Cardiac ventricle fibroblast (primary cell): ENCODE data around the gene RPLP2. TPM values are rescaled to one million over a fixed set of nuclear protein-coding genes. Genes with fewer than 3 reads are reported as not detected.

ENCODE experiments used
- total RNA-seq: library from RNA; depleted of rRNA; stranded (reverse); fragments of >200 nt; gene quantifications from 2 replicates; pipeline ENCODE4 v1.2.3, GENCODE V29; 2015

The RPLP2 gene
- 563 and 660 TPM in 2 replicates for total RNA-seq

GRCh38 chr11:809287-810039 is at the start of gene RPLP2:
RPLP2 (plus strand) TSS chr11:809967; CDS start chr11:810235, 268 bp downstream.

GRCh38 chr11:777288-778255 is 32.2 kb upstream of the RPLP2 start, which contains the start of gene GATD1:
GATD1 (minus strand) TSS chr11:777487; CDS start chr11:777462, 25 bp downstream.

GRCh38 chr11:789943-790342 is 19.8 kb upstream of the RPLP2 start, which contains the start of gene CEND1:
CEND1 (minus strand) TSS chr11:790090; CDS start chr11:788576, 1,514 bp downstream.

GRCh38 chr11:798093-798713 is 11.6 kb upstream of the RPLP2 start, which contains the start of gene SLC25A22:
SLC25A22 (minus strand) TSS chr11:798281; CDS start chr11:795006, 3,275 bp downstream.

GRCh38 chr11:818396-819128 is 8.8 kb downstream of the RPLP2 start, which contains the start of gene PNPLA2:
PNPLA2 (plus strand) TSS chr11:818914; CDS start chr11:819719, 805 bp downstream.

GRCh38 chr11:827897-828192 is 18.1 kb downstream of the RPLP2 start, which contains the start of gene CRACR2B:
CRACR2B (plus strand) TSS chr11:827919; CDS start chr11:828608, 689 bp downstream.

GRCh38 chr11:832529-833113 is 22.9 kb downstream of the RPLP2 start, which contains the start of gene CD151:
CD151 (plus strand) TSS chr11:832952; CDS start chr11:836070, 3,118 bp downstream.

GRCh38 chr11:842370-843002 is 32.7 kb downstream of the RPLP2 start, which contains the start of the genes POLR2L and TSPAN4:
POLR2L (minus strand) TSS chr11:842529; CDS start chr11:842508, 21 bp downstream.
TSPAN4 (plus strand) TSS chr11:842852; CDS start chr11:850305, 7,453 bp downstream.

Other genes with a start within 250 kb of the RPLP2 start
- 0.44 and 1.7 TPM in 2 replicates for gene LMNTD2, start 249.2 kb upstream of the RPLP2 start, total RNA-seq
- gene RASSF7, start 249.0 kb upstream of the RPLP2 start, total RNA-seq: 1.8 and 5.1 TPM in 2 replicates
- gene PHRF1, start 233.5 kb upstream of the RPLP2 start, total RNA-seq: 18.3 and 22.4 TPM in 2 replicates
- gene IRF7, start 194.0 kb upstream of the RPLP2 start, total RNA-seq: 11.3 and 14.7 TPM in 2 replicates
- not detected in 2 replicates for gene CDHR5, start 185.0 kb upstream of the RPLP2 start, total RNA-seq
- gene SCT, start 182.8 kb upstream of the RPLP2 start, total RNA-seq: not detected in 2 replicates
- not detected in 2 replicates for gene DRD4, start 172.7 kb upstream of the RPLP2 start, total RNA-seq
- gene DEAF1, start 114.7 kb upstream of the RPLP2 start, total RNA-seq: 20.6 and 23.9 TPM in 2 replicates
- 20.3 and 34.6 TPM in 2 replicates for gene TMEM80, start 114.2 kb upstream of the RPLP2 start, total RNA-seq
- gene EPS8L2, start 103.7 kb upstream of the RPLP2 start, total RNA-seq: 11.7 and 15.0 TPM in 2 replicates
- 184 and 216 TPM in 2 replicates for gene TALDO1, start 62.5 kb upstream of the RPLP2 start, total RNA-seq
- gene GATD1, start 32.5 kb upstream of the RPLP2 start, total RNA-seq: 15.9 and 16.6 TPM in 2 replicates
- gene CEND1, start 19.9 kb upstream of the RPLP2 start, total RNA-seq: 0.49 and 0.94 TPM in 2 replicates
- 15.4 and 34.4 TPM in 2 replicates for gene SLC25A22, start 11.7 kb upstream of the RPLP2 start, total RNA-seq
- 6.1 and 9.3 TPM in 2 replicates for gene PIDD1, start 4.7 kb upstream of the RPLP2 start, total RNA-seq
- gene PNPLA2, start 8.9 kb downstream of the RPLP2 start, total RNA-seq: 51.4 and 52.8 TPM in 2 replicates
- gene CRACR2B, start 18.0 kb downstream of the RPLP2 start, total RNA-seq: 1.1 and 1.7 TPM in 2 replicates
- gene CD151, start 23.0 kb downstream of the RPLP2 start, total RNA-seq: 286 and 398 TPM in 2 replicates
- 77.8 and 107 TPM in 2 replicates for gene POLR2L, start 32.6 kb downstream of the RPLP2 start, total RNA-seq
- 207 and 222 TPM in 2 replicates for gene TSPAN4, start 32.9 kb downstream of the RPLP2 start, total RNA-seq
- 110 and 127 TPM in 2 replicates for gene CHID1, start 100.8 kb downstream of the RPLP2 start, total RNA-seq
- 37.3 and 40.8 TPM in 2 replicates for gene AP2A2, start 115.9 kb downstream of the RPLP2 start, total RNA-seq
- not detected in 2 replicates for gene MUC6, start 226.8 kb downstream of the RPLP2 start, total RNA-seq